B cell (primary cell): ENCODE measurements around the gene ADGRA1. TPM values are rescaled to one million over a fixed set of nuclear protein-coding genes. Genes with fewer than 3 reads are reported as not detected.

Experiments
- ATAC-seq: fragments of 200-7000 bp; cut with Tn5 transposase; one replicate; pipeline ENCODE4 v1.10.0; 2021; ENCODE audit warnings: low read depth, mild to moderate bottlenecking, moderate number of reproducible peaks, moderate library complexity
- CTCF ChIA-PET: fragments of 350-600 bp; sonication (Branson Sonifier 250); formaldehyde crosslinking; loops from one replicate; lab custom pipeline; 2021; ENCODE audit warnings: antibody characterized with exemption, inconsistent platforms; lab: Charles Lee
- POLR2A ChIA-PET: fragments of 350-600 bp; sonication (Branson Sonifier 250); formaldehyde crosslinking; loops from one replicate; lab custom pipeline; 2021; ENCODE audit warnings: antibody characterized with exemption; lab: Charles Lee
- DNase-seq: peaks from one replicate; pipeline ENCODE4 v3.0.0; 2013
- H2AFZ ChIP-seq: 2 replicates; pipeline ENCODE4 v1.6.1; 2012; ENCODE audit warnings: mild to moderate bottlenecking, low read depth, low read length; ENCODE audit not compliant: insufficient read depth, poor library complexity, severe bottlenecking
- H3K27ac ChIP-seq, 2 donors: 1 replicate in 1 of 2; 2 replicates in 1 of 2; pipeline ENCODE4 v1.5.1; 2012 to 2013; ENCODE audit warnings: low read length in 2 of 2, mild to moderate bottlenecking in 2 of 2, moderate library complexity in 1 of 2
- H3K27me3 ChIP-seq, 4 experiments: fragments of 200-600 bp in 1 of 4; sonication (generic) in 1 of 4; replicated peaks in 1 of 4; 1 replicate in 2 of 4; 2 replicates in 2 of 4; pipeline versions ENCODE4 v1.6.1 to v1.7.0; 2013 to 2016; ENCODE audit warnings: low read length in 3 of 4, mild to moderate bottlenecking in 2 of 4, mixed read lengths in 1 of 4, moderate library complexity in 1 of 4; ENCODE audit not compliant: insufficient read depth in 4 of 4, control insufficient read depth in 3 of 4; ENCODE audit errors: control extremely low read depth in 1 of 4
- H3K36me3 ChIP-seq, 2 experiments: replicated peaks in 1 of 2; 1 replicate in 1 of 2; 2 replicates in 1 of 2; pipeline versions ENCODE4 v1.6.1 to v1.7.1; 2013; ENCODE audit warnings: low read length in 1 of 2; ENCODE audit not compliant: insufficient read depth in 2 of 2, control insufficient read depth in 1 of 2; ENCODE audit errors: control extremely low read depth in 1 of 2, extremely low read depth in 1 of 2
- H3K4me1 ChIP-seq, 2 donors: fragments of 200-600 bp in 1 of 2; sonication (generic) in 1 of 2; 1 replicate in 1 of 2; 2 replicates in 1 of 2; pipeline versions ENCODE4 v1.5.1 to v1.6.1; 2013 to 2017; ENCODE audit warnings: low read length in 2 of 2; ENCODE audit not compliant: control insufficient read depth in 2 of 2, insufficient read depth in 2 of 2
- H3K4me2 ChIP-seq: replicated peaks from 2 replicates; pipeline ENCODE3; 2012; ENCODE audit warnings: mild to moderate bottlenecking, low read depth, low read length; ENCODE audit not compliant: poor library complexity, severe bottlenecking
- H3K4me3 ChIP-seq, 5 experiments: fragments of 200-600 bp in 1 of 5; sonication (generic) in 1 of 5; 1 replicate in 3 of 5; 2 replicates in 2 of 5; pipeline versions ENCODE4 v1.5.1 to v1.7.0; 2011 to 2016; ENCODE audit warnings: low read length in 4 of 5, mild to moderate bottlenecking in 4 of 5, low read depth in 2 of 5, control low read depth in 1 of 5, moderate library complexity in 1 of 5; ENCODE audit not compliant: insufficient read depth in 1 of 5; ENCODE audit errors: control extremely low read depth in 1 of 5, extremely low read depth in 1 of 5
- H3K79me2 ChIP-seq: fragments of 200-600 bp; sonication (generic); one replicate; pipeline ENCODE4 v1.6.0; 2016; ENCODE audit warnings: low read length; ENCODE audit not compliant: control insufficient read depth, insufficient read depth
- H3K9ac ChIP-seq: fragments of 200-600 bp; sonication (generic); 2 replicates; pipeline ENCODE4 v1.6.1; 2017; ENCODE audit warnings: mild to moderate bottlenecking, low read length, moderate library complexity
- H3K9me3 ChIP-seq, 3 donors: one replicate each; pipeline versions ENCODE4 v1.6.1 to v1.7.1; 2013; ENCODE audit warnings: low read length in 2 of 3; ENCODE audit not compliant: control insufficient read depth in 2 of 3, insufficient read depth in 1 of 3; ENCODE audit errors: control extremely low read depth in 1 of 3
- H4K20me1 ChIP-seq: 2 replicates; pipeline ENCODE4 v1.6.0; 2012; ENCODE audit warnings: mild to moderate bottlenecking, low read length; ENCODE audit not compliant: insufficient read depth, control insufficient read depth, poor library complexity, severe bottlenecking
- H3K27ac Mint-ChIP-seq: one replicate; pipeline ENCODE4 v1.8.0; 2021; ENCODE audit warnings: mixed read lengths
- H3K27me3 Mint-ChIP-seq: one replicate; pipeline ENCODE4 v1.8.0; 2021; ENCODE audit warnings: mixed read lengths
- H3K4me1 Mint-ChIP-seq: one replicate; pipeline ENCODE4 v1.8.0; 2021; ENCODE audit warnings: mixed read lengths
- H3K4me3 Mint-ChIP-seq: one replicate; pipeline ENCODE4 v1.8.0; 2021; ENCODE audit warnings: mixed read lengths
- H3K9me3 Mint-ChIP-seq: one replicate; pipeline ENCODE4 v1.8.0; 2022; ENCODE audit warnings: mixed read lengths; ENCODE audit not compliant: insufficient read depth
- EZH2 ChIP-seq: IDR thresholded peaks from 2 replicates; pipeline ENCODE4 v1.6.1; 2012; ENCODE audit warnings: borderline replicate concordance, low read depth, mild to moderate bottlenecking, moderate library complexity, low read length; ENCODE audit not compliant: insufficient read depth, poor library complexity, severe bottlenecking
- WGBS: methylation state at CpG from one replicate; pipeline ENCODE4 v1.1.5; 2013; ENCODE audit warnings: missing lambda C conversion rate; ENCODE audit not compliant: insufficient coverage; 5-methylcytosine and 5-hydroxymethylcytosine counted together
- intact Hi-C: fragments of 100-400 bp; cut with micrococcal nuclease; formaldehyde crosslinking; loops from one replicate; pipeline ENCODE4 v1.10.0; 2022
- polyA plus RNA-seq: library from polyadenylated mRNA; depleted of rRNA; stranded (reverse); fragments of >200 nt; gene quantifications from 2 replicates; pipeline ENCODE4 v1.2.3, GENCODE V29; 2012
- total RNA-seq, 2 donors: library from RNA; stranded (reverse); fragments of 120-200 nt in 1 of 2; gene quantifications; 1 replicate in 1 of 2; 2 replicates in 1 of 2; pipeline versions ENCODE4 v1.2.3 to v1.2.4, GENCODE V29; 2013 to 2022
- TF ChIP-seq, protein P1 (sequence below): fragments of 200-600 bp; IDR thresholded peaks from one replicate; pipeline ENCODE4 v1.8.0; 2022; ENCODE audit warnings: antibody characterized with exemption, mild to moderate bottlenecking

Gene ADGRA1
- total and polyA plus RNA-seq, 2 donors (not counting 1 experiment from before 2014, with no cell fraction given), result not detected

DNA sequence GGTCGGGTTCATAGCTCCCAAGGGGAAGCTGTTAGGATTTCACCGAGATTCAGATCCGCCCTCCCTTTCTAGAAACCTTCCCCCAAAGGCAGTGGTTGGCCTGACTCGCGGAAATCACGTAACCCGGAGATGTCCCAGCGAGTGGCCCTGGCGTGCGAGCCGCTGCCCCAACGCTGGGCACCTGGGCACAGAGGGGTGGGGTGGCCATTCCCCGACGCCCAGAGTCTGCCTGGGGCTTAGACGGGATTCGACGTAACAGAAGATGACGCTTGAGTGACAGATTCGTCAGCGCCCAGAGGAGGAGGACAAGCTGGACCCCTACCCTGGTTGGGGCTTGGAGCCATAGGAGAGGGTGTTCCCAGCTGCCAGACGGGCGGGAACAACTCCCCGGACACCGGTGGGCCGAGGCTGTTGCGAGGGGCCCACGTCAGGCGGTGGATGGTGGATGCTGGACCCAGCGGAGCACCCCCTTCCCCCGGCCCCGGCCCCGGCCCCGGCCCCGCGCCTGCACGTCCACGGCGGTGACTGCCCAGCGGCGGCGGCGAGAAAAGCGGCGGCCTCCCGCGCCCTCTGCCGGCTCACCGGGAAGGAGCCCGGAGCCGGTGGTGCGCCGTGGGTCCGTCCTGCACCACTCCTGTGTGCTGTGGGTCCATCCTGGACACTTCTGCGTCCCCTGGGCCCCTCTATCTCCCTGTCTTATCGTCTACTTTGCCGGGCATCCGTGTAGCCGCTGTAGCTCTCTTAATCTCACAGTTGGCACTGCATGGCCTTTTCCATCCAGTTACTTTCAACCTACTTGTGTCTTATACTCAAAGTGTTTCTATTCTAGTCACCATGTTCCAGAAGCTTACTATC, 36.9 kb downstream of the ADGRA1 start:
- Mint-ChIP-seq H3K4me1 (no peaks in the 10 kb centered on the region), H3K9me3 (peaks cover 3% of the 10 kb centered on the region), H3K27me3 (peaks cover 4% of the 10 kb centered on the region), H3K4me3 (no peak overlapping the region), H3K27ac (no peak overlapping the region)
- Histone ChIP-seq H4K20me1 (no peaks in the 10 kb centered on the region), H2AFZ (no peak overlapping the region), H3K27ac (no peak overlapping the region), H3K4me1 (peaks cover 0 to 3% of the 10 kb centered on the region in 2 donors), H3K27me3 (peaks cover 0 to 25% (median 0%) of the 10 kb centered on the region in 4 experiments), H3K9ac (no peak overlapping the region), H3K4me3 (no peak overlapping the region), H3K36me3 (no peaks in the 10 kb centered on the region), H3K4me2 (no peak overlapping the region), H3K79me2 (no peaks in the 10 kb centered on the region), H3K9me3 (peaks cover 0 to 34% (median 0%) of the 10 kb centered on the region in 3 donors)
- intact Hi-C loops, result no loop called here
- WGBS, result 44% methylated on average over 58 of the region's 58 CpGs
- POLR2A ChIA-PET, result no interaction called here
- ATAC-seq (no peak), DNase-seq (no peak)
- TF ChIP-seq, protein P1, sequence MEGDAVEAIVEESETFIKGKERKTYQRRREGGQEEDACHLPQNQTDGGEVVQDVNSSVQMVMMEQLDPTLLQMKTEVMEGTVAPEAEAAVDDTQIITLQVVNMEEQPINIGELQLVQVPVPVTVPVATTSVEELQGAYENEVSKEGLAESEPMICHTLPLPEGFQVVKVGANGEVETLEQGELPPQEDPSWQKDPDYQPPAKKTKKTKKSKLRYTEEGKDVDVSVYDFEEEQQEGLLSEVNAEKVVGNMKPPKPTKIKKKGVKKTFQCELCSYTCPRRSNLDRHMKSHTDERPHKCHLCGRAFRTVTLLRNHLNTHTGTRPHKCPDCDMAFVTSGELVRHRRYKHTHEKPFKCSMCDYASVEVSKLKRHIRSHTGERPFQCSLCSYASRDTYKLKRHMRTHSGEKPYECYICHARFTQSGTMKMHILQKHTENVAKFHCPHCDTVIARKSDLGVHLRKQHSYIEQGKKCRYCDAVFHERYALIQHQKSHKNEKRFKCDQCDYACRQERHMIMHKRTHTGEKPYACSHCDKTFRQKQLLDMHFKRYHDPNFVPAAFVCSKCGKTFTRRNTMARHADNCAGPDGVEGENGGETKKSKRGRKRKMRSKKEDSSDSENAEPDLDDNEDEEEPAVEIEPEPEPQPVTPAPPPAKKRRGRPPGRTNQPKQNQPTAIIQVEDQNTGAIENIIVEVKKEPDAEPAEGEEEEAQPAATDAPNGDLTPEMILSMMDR, result no peak
- no peak for TF ChIP-seq EZH2
- CTCF ChIA-PET, result interaction anchor here (0.7 kb wide), 1 partner anchor 286 kb away, joined by 5 read pairs; no protein-coding TSS in a partner anchor

DNA sequence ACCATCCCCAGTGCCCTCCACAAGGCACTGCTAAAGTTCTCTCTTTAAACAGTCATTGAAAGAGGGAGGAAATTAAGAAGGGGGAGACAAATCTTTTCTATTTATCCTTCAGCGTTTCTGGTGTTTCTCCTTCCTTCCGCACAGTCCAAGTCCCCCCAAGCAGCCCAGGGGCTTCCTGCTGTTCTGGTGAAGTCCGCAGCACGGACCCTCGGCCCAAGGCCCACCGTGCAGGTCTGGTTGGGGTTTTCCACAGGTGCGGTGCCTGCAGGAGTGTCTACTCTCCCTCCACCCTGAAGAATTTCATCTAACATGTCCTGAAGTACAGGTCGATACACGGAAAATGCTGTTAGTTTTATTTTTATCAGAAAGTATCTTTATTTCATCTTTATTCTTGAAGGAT, 38.2 kb downstream of the ADGRA1 start:
- CTCF ChIA-PET, result no interaction called here
- no peaks in the 10 kb centered on the region for H3K9me3 Mint-ChIP-seq

More for the DNA sequence above, 38.2 kb downstream of the ADGRA1 start:
- DNase-seq, result no peak
- H3K4me3 ChIP-seq, result no peak overlapping the region
- no peaks in the 10 kb centered on the region for H3K4me1 Mint-ChIP-seq
- no peaks in the 10 kb centered on the region for H4K20me1 ChIP-seq
- no peak for TF ChIP-seq EZH2
- TF ChIP-seq, protein P1, result no peak
- no peak overlapping the region for H3K4me3 Mint-ChIP-seq
- no peak overlapping the region for H2AFZ ChIP-seq
- POLR2A ChIA-PET, result no interaction called here
- no peaks in the 10 kb centered on the region for H3K36me3 ChIP-seq
- intact Hi-C loops, result no loop called here
- H3K27ac ChIP-seq, result no peak overlapping the region
- H3K4me2 ChIP-seq, result no peak overlapping the region
- 90% methylated on average over 7 of the region's 9 CpGs for WGBS
- no peak overlapping the region for H3K27ac Mint-ChIP-seq
- H3K27me3 Mint-ChIP-seq, result peaks cover 4% of the 10 kb centered on the region
- H3K9ac ChIP-seq, result no peak overlapping the region
- peaks cover 0 to 3% of the 10 kb centered on the region in 2 donors for H3K4me1 ChIP-seq
- no peaks in the 10 kb centered on the region for H3K79me2 ChIP-seq
- ATAC-seq, result no peak
- H3K9me3 ChIP-seq, result peaks cover 0 to 32% (median 0%) of the 10 kb centered on the region in 3 donors
- H3K27me3 ChIP-seq, result peaks cover 0 to 25% (median 0%) of the 10 kb centered on the region in 4 experiments
